GM12873 (cell line): ENCODE data around the gene UQCR10.

Experiments used
- CTCF ChIP-seq: IDR thresholded peaks from 2 replicates; pipeline ENCODE4 v1.5.1; 2012; ENCODE audit warnings: low read depth, mild to moderate bottlenecking, moderate library complexity, low read length, control low read depth; ENCODE audit not compliant: insufficient read depth; ENCODE audit errors: missing control alignments

Gene UQCR10

GRCh38 chr22:29801153-29801552 is 34.0 kb downstream of the UQCR10 start:
- TF ChIP-seq CTCF: no peak

GRCh38 chr22:29801796-29802195 is 34.6 kb downstream of the UQCR10 start:
- no peak for TF ChIP-seq CTCF

- no peak for TF ChIP-seq CTCF
These were observed 36.0 kb downstream of the UQCR10 start for GRCh38 chr22:29803190-29803589.

GRCh38 chr22:29804985-29805384 is 37.8 kb downstream of the UQCR10 start:
- no peak for TF ChIP-seq CTCF

- TF ChIP-seq CTCF: no peak
These were observed 39.0 kb downstream of the UQCR10 start for GRCh38 chr22:29806196-29806595.

- TF ChIP-seq CTCF: no peak
These were observed 43.0 kb downstream of the UQCR10 start for GRCh38 chr22:29810216-29810615.

GRCh38 chr22:29811377-29811776 is 44.2 kb downstream of the UQCR10 start:
- TF ChIP-seq CTCF: no peak

GRCh38 chr22:29813126-29813525 is 46.0 kb downstream of the UQCR10 start:
- no peak for TF ChIP-seq CTCF
